T follicular helper cell (primary cell): Measurements from ENCODE around the gene TBC1D30.
"Not testable (repeated sequence)": the region's sequence is repeated elsewhere in the genome, so short reads cannot be mapped to it uniquely, and the experiment has no call there.

ENCODE experiments used
- DNase-seq: peaks from one replicate; pipeline ENCODE4 v3.0.0-alpha.2; 2020; ENCODE audit warnings: low read depth
- total RNA-seq, 2 experiments: gene quantifications; one replicate each; lab custom pipeline; 2026; lab: John Stamatoyannopoulos, UW

TBC1D30 gene
- total RNA-seq = 0.06 to 0.26 reads per million in 2 experiments

DNA sequence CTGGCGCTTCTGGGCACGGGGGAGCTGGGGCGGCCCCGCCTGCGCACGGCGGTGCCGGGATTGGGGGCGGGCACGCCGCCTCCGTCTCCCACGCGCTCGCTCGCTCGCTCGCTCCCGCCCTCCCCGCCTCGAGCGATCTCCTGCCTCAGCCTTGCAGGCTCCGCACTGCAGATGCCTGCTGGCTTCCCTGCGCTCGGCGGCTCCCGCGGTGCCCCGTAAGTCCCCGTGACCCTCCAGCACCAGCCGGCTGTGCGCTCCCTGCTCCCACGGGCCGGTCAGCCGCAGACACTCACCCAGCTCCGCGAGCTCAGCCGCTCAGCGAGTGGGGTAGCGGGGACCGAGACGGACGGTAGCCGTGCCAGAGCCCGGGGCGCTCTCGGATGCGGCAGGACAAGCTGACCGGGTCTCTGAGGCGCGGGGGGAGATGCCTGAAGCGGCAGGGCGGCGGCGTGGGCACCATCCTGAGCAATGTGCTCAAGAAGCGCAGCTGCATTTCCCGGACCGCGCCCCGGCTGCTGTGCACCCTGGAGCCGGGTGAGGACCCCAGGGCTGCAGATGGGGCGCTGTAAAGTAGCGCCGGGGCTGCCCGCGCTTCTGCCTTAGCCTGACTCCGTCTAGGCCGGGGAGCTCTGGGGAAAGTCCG is at the start of gene TBC1D30:
TSS of gene TBC1D30 (plus strand) at position 148 of the 643 bp plus-strand sequence. CDS start at position 381, 233 bp downstream.
- DNase-seq = no peak

DNA sequence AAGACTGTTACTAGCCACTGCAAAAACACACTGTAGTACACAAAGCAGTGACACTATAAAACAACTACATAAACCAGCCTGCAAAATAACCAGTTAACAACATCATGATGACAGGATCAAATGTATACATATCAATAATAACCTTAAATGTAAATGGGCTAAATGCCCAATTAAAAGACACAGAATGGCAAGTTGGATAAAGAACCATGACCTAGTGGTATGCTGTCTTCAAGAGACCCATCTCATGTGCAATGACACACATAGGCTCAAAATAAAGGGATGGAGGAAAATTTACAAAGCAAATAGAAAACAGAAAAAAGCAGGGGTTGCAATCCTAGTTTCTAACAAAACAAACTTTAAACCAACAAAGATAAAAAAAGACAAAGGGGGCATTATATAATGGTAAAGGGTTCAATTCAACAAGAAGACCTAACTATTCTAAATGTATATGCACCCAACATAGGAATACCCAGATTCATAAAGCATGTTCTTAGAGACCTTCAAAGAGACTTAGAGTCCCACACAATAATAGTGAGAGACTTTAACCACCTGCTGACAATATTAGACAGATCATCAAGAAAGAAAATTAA is 49.2 kb upstream of the TBC1D30 start:
- DNase-seq = not testable (repeated sequence)

GRCh38 chr12:64779354-64779974 is 45.0 kb upstream of the TBC1D30 start:
- no peak for DNase-seq

GRCh38 chr12:64780132-64780530 is 44.3 kb upstream of the TBC1D30 start:
- DNase-seq = no peak

- DNase-seq = no peak
Measured at GRCh38 chr12:64780531-64781279, 43.7 kb upstream of the TBC1D30 start.

DNA sequence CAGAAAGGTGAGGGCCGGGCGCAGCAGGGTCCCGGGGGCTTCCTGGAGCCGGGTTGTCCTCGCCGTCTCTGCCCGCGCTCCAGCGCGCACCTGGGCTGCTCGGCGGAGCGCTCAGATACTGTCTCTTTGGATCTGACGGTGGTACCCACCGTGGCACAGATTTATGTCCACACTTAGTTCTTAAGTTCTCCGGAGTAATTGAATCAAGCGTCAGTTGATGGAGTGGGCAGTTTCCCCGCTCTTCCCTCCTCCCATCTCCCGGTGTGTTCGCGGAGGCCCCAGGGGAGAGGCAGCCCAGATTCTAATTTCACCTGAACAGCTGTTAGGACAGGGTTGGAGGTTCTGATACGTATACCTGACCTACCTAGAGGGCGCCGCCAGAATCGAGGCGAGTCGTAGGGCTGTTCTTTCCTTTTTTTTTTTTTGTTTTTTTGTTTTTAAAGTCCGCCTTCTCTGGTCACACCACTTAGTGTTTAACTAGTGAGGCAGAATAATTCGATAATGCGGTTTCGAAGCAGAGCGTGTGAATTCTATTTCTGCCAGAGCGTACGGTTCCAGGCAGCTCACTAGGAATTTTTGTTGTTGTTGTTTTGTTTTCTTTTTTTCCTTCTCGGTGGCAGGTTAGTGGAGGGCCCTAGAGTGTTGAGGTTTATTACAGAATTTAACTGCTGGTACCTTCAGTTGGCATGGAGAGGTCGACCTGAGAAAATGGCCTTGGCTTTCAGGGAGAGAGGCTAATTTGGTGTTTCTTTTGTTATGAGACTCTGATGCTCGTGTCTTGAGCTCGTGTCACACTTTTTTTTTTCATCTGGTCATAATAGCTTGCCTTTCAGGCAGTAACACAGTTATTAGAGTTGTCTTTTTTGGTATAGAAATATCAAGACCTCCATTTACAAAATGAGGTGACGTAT is 42.9 kb upstream of the TBC1D30 start:
- no peak for DNase-seq

DNA sequence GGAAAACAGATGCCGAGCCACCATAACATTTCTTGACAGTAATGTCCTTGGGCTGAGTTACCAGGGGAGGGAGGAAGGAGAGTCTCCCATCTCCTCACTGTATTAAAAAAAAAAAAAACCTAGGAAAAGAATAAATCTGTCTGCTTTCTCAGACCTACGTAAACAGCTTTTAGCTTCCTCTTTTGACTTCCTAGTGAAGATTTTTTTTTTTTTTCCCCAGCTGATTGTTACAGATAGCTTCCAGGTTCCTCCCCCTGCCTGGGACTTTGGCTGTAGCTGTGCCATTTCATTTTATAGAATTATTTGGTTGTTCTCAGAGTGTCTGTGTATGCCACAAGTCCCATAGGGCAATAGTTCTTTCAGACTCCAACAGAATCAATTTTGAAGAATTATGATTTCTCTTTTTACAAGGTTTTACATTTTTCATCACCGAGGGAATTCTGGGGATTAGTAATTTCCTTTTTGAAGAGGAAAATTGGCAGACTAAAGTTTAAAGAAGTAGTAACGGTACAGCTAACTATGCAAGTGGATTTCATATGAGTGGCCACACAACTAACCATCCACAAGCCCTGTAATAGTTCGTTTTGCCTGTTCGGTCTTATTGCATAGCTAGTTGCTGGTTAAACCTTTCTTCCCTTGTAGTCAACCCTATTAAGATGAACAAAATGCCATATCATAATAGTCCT is 42.1 kb upstream of the TBC1D30 start:
- DNase-seq = no peak

GRCh38 chr12:64785838-64786237 is 38.6 kb upstream of the TBC1D30 start:
- no peak for DNase-seq

- no peak for DNase-seq
Measured at GRCh38 chr12:64790166-64790565, 34.3 kb upstream of the TBC1D30 start.

DNA sequence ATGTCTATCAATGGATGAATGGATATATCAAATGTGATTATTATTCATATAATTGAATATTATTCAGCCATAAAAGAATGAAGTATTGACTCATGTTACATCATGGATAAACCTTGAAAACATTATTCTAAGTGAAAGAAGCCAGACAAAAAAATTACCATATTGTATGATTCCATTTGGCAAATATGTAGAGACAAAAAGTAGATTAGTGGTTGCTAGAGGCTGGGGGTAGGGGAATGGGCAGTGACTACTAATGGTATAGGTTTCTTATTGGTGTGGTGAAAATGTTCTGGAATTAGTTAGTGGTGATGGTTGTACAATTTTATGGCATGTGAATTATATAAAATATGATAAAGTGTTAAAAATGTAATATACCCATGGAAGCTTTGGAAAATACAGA is 33.4 kb upstream of the TBC1D30 start:
- DNase-seq = no peak

- DNase-seq = no peak
Measured at GRCh38 chr12:64792128-64792527, 32.3 kb upstream of the TBC1D30 start.

DNA sequence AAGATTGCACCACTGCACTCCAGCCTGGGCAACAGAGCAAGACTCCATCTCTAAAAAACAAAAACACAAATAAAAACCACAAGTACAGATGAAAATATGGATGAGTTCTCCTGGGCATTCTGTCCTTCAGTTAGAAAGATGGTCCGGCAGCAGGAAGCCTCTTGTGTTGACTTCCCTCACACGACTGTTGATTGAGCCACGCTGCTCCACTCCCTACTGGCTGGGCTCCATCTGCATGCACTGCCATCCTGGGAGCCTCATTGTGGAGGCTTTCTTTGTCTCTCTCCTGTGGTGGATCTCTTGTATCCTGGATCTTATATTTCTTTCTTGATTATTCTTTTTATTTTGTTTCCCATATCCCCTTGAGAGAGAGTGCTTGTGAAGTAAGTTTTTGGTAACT is 30.8 kb upstream of the TBC1D30 start:
- DNase-seq = no peak

DNA sequence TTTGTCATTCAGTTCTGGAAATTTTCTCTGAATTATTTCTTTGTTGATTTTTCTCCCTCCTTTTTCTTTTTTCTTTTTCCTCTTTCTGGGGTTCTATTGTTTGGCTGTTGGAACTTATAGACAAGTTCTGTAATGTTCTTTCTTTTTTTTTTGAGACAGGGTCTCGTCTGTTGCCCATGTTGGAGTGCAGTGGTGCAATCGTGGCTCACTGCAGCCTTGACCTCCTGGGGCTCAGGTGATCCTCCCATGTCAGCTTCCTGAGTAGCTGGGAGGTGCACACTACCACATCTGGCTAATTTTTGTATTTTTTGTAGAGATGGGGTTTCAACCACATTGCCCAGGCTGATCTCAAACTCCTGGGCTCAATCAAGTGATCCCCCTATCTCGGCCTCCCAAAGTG is 30.1 kb upstream of the TBC1D30 start:
- DNase-seq = no peak

DNA sequence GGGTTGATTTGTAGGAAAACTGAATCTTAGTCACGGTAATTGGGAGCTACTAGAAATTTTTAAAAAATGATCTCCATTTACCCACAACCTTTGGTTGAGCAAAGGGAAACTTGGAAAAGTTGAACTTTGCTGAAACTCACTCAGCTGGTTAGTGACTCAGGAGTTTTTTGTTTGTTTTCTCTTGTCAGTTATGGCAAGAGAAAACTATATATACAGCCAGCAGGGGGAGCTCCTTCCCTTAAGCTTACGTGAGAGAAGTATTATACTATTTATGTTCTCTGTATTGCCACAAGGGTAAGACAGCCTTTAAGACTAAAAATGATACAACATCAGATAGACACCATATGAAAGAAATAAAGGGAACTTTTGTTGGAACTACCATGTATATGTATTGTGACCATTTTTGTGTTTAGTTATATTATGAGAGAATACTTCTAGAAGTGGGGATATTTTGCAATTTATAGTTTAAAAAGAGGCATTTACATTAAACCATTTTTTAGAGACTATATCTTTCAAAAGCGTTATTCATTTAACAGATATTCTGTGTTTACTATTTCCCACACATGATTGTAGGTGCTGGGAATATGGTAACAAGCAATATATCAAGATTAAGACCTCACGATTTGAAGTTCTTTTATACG is 28.1 kb upstream of the TBC1D30 start:
- DNase-seq = peak; percentile 43

DNA sequence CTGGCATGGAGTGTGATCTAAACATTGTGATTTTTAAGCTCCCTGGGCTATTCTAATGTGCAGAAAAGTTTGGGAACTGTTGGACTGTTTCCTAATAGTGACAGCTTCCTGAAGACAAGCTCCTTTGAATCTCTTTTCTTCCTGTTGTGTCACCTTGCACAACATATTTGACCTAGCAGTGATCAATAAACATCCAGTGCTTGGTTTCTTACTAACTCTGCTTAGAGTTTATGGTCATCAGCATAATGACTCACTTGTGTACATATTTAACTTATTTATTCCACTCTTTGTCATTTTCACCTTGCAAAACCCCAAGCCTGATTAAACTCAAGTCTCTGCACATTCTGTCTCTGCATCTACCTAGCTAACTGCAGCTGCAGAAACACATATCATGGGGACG is 27.3 kb upstream of the TBC1D30 start:
- no peak for DNase-seq

GRCh38 chr12:64798165-64798564 is 26.3 kb upstream of the TBC1D30 start:
- DNase-seq = no peak

- DNase-seq = no peak
Measured at GRCh38 chr12:64800640-64801039, 23.8 kb upstream of the TBC1D30 start.

DNA sequence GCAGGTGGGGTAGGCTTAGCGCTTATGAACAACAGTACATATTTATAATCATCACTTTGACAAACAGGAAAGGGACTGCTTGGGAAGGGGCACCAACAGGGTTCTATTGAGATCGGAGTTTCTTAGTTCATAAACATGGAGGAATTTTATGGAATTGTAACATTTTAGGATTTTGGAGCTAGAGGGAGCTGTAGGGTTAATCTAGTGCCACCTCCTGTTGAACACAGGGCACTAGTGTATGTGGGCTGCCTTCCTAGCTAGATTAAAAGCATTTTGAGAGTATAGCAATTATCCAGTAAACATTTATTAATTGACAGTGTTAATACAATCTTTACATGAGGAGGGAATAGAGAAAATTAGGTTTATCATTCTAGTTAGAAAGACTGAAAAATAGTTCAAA is 23.1 kb upstream of the TBC1D30 start:
- DNase-seq = no peak

DNA sequence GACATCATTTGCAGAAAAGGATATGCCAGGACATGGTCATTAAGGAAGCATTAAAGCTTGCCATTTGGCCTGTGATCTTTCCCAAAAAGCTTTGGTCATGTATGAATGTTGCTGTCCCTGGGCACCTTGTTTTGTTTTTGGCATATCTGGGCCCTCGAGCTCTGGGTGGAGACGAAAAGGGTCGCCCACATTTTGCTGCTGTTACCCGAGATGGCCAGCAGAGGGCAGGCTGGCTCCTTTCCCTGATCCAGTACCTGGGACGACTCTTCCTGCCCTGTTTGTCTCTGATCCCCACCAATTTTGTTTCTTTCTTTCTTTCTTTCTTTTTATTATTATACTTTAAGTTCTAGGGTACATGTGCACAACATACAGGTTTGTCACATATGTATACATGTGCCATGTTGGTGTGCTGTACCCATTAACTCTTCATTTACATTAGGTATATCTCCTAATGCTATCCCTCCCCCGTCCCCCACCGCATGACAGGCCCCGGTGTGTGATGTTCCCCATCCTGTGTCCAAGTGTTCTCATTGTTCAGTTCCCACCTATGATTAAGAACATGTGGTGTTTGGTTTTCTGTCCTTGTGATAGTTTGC is 22.2 kb upstream of the TBC1D30 start:
- peak; percentile 19 for DNase-seq

- DNase-seq = no peak
Measured at GRCh38 chr12:64806173-64806572, 18.3 kb upstream of the TBC1D30 start.
